Bone marrow (tissue), 2 donors: ENCODE results near the gene RORB.
A peak's percentile ranks its signal among the peaks of the same experiment; 100 is the strongest.
"Not testable (repeated sequence)": the region's sequence is repeated elsewhere in the genome, so short reads cannot be mapped to it uniquely, and the experiment has no call there.

Experiments
- DNase-seq, 2 donors: peaks; one replicate each; lab custom pipeline; 2025; lab: John Stamatoyannopoulos, UW

Gene RORB

GRCh38 chr9:74513221-74513620, 16.1 kb downstream of the RORB start:
- DNase-seq, result no peak

DNA sequence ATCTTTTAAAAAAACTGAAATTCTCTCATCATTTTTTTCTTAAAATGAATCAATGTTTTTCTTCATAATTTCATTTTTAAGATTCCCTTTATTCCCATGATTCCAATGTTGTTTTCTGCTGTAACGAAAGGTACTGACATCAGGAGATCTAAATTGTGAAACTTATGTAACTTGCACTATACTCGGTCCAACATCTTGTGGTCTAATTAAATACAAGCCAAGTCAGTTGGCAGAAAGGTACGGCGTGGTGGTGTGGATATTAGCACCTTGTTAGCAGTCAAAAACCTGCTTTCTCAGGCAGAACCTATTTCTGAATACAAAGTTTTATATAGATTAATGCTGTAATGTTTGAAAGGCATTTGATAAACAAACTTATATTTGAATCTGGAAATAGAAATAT, 20.1 kb downstream of the RORB start:
- DNase-seq, result no peak

- DNase-seq, result no peak
Measured at GRCh38 chr9:74519419-74519818, 22.3 kb downstream of the RORB start.

GRCh38 chr9:74521009-74521408, 23.9 kb downstream of the RORB start:
- no peak for DNase-seq

- no peak for DNase-seq
Measured at GRCh38 chr9:74524289-74524688, 27.2 kb downstream of the RORB start.

- DNase-seq, result no peak
Measured at GRCh38 chr9:74526215-74526614, 29.1 kb downstream of the RORB start.

DNA sequence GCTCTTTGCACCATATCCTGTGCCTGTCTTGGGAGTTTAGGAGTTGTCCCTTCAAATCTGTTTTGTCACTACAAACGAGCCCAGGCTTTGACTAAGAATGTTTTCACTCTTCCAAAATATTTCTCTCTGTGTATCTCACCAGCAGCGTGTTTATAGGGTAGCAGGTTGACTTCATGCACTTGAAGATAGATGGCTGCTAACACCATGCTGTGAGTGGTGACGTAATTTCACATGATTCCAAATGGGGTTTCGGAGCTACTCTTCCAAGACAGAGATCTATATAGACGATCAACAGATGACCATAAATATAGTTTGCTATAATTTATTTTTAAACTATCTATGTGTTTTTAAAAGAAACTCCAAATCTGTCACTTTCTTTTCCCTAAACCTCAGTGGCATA, 30.6 kb downstream of the RORB start:
- no peak for DNase-seq

DNA sequence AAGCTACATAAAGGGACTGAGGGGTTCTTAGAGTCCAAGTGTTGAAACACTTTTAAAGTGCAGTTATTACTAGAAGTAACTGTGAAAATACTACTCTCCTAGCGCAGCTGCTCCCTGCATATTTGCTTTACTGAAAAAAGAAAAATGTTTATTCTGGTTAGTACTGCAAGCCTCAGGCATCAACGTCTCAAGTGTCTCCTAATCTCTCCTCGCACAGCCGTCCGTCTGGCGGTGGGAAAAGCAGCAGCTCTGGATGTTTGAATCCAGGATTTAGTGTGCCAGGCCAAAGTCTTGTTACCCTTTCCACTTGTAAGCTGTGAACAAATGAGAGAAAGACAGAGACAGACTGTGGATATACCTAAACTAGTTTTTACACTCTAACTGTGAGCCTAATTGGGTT, 31.1 kb downstream of the RORB start:
- no peak for DNase-seq

GRCh38 chr9:74530458-74530857, 33.3 kb downstream of the RORB start:
- DNase-seq, result not testable (repeated sequence)

- DNase-seq, result no peak
Measured at GRCh38 chr9:74533253-74533652, 36.1 kb downstream of the RORB start.

DNA sequence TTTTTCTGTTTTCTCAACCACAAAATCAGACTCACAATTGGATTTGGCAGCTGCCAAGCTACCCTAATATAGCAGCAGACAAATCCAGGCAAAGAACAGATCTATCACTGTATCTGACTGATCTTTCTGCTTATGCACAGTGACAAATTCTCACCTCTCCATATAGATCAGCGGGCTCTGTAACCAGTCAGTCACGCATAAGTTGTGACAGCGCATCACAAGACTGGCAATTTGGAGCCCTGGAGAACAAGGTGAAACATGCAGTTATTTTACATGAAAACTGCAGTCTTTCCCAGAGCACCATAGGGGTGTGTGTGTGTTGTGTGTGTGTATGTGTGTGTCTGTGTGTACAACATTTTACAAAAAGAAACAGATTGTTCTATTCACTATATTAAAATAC, 37.7 kb downstream of the RORB start:
- DNase-seq, result no peak

DNA sequence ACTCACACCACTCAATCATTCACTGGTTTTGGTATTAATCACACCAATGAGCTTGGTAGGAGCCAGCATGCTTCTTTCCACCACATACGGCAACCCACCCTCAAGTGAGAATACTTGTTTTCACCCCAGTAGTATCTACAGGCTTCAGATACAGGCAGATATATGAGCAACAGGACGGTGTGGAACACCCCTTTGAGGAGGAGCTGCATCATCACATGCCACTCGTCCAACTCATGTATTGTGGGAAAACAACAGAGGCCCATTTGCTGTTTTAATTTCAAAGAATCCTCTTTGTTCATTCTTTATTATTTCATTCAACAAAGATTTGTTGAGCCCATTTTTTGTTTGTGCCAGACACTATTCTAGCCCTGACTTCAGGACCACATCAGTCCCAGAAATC, 46.0 kb downstream of the RORB start:
- no peak for DNase-seq

GRCh38 chr9:74551266-74551665, 54.1 kb downstream of the RORB start:
- no peak for DNase-seq

DNA sequence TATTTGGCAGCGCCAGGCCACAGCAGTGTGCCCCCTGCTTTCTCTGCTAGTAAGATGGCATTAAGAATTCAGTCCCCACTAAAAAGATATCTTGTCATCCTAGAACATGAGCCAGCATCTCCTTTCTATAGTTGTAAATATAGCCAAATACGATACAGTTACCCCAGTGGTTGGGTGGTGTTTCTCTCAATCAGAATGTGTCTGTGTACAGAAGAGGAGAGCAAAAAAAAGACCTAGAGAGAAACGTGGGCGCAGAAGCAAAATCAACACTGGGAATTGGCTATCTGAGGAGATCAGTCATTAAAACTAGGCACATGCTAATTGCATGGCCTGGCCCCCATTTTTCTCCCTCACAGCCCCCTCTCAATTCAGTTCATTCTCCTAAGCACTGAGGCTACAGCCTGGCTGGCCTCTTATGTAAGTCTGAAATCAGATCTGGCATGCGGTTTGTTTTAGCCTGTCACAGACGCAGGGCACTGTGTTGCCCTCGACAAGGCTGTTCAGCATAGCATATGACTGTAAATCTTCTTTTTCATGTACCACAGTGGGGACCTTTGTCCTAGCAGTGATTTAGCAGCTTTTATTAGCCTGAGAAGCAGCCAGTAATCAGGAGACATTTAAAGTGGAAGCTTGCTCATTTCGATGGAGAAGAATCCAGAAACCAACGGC, 57.8 kb downstream of the RORB start:
- DNase-seq, result no peak

DNA sequence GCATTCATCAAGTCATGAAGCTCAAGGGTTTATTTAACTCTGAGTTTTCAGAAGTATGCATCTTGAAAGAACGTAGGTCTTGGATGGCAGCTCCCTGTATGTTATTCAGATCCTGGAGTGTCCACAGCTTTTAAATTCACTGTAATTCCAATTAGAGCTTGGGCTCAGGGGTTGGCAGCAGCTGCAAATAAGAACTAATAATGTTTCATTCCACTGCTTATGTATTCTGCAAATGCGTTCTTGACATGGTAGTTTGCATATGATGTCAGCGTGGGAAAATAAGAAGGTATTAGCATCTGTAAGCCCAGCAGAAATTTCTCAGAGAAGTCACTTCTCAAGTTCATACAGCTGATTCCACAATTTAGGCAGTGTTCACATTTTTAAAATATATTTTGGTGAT, 58.4 kb downstream of the RORB start:
- no peak for DNase-seq

GRCh38 chr9:74556685-74557084, 59.5 kb downstream of the RORB start:
- DNase-seq, result no peak

- DNase-seq, result no peak
Measured at GRCh38 chr9:74557571-74557970, 60.4 kb downstream of the RORB start.

DNA sequence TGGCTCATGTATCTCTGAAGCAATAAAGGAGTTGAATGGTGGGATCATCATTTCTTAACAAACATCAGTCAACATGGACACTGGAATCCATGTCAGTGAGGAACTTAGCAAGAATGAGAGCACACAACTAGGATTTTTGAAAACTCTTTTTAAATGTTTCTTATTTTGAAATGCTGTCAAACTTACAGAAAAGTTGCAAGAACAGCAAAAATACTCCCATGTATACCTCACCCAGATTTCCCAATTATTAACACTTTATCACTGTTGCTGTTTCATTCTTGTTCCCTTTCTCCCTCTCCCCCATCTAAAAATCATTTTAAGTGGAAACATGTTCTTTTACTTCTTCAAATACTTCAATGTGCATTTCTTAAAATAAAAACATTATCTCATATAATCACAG, 65.5 kb downstream of the RORB start:
- DNase-seq, result no peak

DNA sequence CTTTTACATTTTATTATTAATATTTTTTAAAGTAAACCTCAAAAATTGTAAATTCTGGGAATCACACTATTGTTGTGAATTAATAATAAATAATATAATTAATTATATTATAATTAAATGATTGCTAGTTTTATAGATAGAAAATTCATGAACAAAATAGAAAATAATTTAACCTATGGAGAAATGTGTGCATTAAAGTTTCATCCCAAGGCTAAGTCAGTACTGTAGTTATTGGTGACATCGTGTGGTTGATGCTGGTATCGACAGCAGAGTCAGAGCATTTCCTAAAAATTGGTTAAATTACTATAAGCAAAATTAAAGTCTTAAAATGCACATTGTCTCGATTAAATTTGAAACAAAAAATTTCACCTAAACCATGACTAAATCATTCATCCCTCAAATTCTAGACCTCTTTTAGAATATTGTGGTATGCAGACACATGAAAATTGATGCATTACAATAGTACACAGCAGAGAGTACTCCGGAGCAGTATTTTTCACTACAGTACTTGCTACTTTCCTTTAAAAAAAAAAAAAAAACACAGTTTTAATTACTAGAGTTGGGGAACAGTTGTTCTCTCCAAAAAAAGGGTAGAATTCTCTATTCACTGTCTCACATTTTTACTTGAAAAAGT, 73.9 kb downstream of the RORB start:
- DNase-seq, result no peak

- no peak for DNase-seq
Measured at GRCh38 chr9:74573640-74574191, 76.6 kb downstream of the RORB start.

GRCh38 chr9:74576176-74576575, 79.0 kb downstream of the RORB start:
- no peak for DNase-seq

- DNase-seq, result peak in 1 of 2 donors; percentile 1
Measured at GRCh38 chr9:74577956-74578355, 80.8 kb downstream of the RORB start.

DNA sequence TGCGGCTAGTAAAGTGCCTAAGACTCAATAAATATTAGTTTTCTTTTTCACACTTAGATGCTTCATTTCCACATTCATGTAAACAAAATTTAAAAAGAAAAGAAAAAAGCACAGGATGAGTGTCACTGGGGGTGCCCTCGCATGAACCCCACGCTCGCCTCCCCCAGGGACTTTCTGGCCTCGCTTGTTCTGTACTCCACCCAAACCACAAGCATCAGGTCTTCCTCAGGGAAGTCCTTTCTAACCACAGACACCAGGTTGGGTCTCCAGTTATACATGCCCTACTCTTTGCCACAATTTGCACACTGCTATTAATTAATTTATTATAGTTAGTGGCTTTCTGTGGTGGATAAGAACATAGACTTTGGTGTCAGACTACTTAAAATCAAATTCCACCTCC, 92.4 kb downstream of the RORB start:
- DNase-seq, result no peak

DNA sequence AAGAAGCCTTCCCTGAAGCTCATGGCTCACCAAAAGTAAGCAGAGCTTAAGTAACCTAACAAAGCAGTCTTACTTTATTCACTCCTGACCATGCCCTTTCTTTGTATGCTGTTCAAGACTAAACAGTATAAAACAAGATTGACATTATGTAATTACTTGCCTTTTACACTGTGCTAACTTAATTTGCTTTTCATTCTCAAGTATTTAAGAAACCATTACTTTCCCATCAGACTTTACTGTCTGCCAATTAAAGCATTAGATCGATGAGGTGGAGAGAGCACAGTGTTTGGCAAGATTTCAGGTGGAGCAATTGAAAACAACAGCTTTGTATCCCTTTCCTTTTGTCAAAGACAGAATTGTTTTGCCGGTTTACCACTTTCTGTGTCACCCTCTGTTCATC, 98.2 kb downstream of the RORB start:
- no peak for DNase-seq
